Ovary (tissue), 9 donors: ENCODE measurements around the gene CEP170B. TPM values are rescaled to one million over a fixed set of nuclear protein-coding genes. Genes with fewer than 3 reads are reported as not detected.

ENCODE experiments used
- DNase-seq, 5 donors: peaks; one replicate each; pipeline ENCODE4 v3.0.0-alpha.2; 2019 to 2020
- H3K27ac ChIP-seq, 2 donors: fragments of 200-600 bp; one replicate each; pipeline versions ENCODE4 v1.5.1 to v1.8.0; 2019 to 2022
- H3K27me3 ChIP-seq: fragments of 200-600 bp; one replicate; pipeline ENCODE4 v1.8.0; 2022
- H3K36me3 ChIP-seq: fragments of 200-600 bp; sonication (generic); one replicate; pipeline ENCODE4 v1.5.1; 2019
- H3K4me1 ChIP-seq: one replicate; pipeline ENCODE4 v1.8.1; 2013; ENCODE audit warnings: mild to moderate bottlenecking, moderate library complexity; ENCODE audit not compliant: insufficient read depth
- H3K4me3 ChIP-seq: fragments of 200-600 bp; sonication (generic); one replicate; pipeline ENCODE4 v1.5.1; 2017
- H3K9me3 ChIP-seq, 2 donors: fragments of 200-600 bp in 1 of 2; sonication (generic) in 1 of 2; one replicate each; pipeline versions ENCODE4 v1.5.1 to v1.8.1; 2013 to 2019; ENCODE audit warnings: mild to moderate bottlenecking in 1 of 2, moderate library complexity in 1 of 2
- CTCF ChIP-seq, 3 donors: fragments of 450-650 bp in 2 of 3; fragments of 200-600 bp in 1 of 3; IDR thresholded peaks; one replicate each; pipeline versions ENCODE4 v1.5.1 to v1.8.0; 2016 to 2022; ENCODE audit warnings: antibody characterized with exemption in 3 of 3, mild to moderate bottlenecking in 1 of 3
- EP300 ChIP-seq: sonication (generic); formaldehyde crosslinking; IDR thresholded peaks from one replicate; pipeline ENCODE4 v1.6.1; 2017; ENCODE audit warnings: antibody characterized with exemption
- POLR2A ChIP-seq: fragments of 450-650 bp; IDR thresholded peaks from one replicate; pipeline ENCODE4 v1.6.1; 2017; ENCODE audit warnings: antibody characterized with exemption, mild to moderate bottlenecking, moderate library complexity
- WGBS, 3 donors: extraction: QIAGEN DNeasy Blood & Tissue Kit in 1 of 3; methylation state at CpG; one replicate each; pipeline versions ENCODE4 v1.1.5 to v1.1.7; 2013 to 2017; 5-methylcytosine and 5-hydroxymethylcytosine counted together
- intact Hi-C, 4 donors: fragments of 100-400 bp; cut with DNase I; formaldehyde crosslinking; loops; one replicate each; pipeline versions ENCODE4 v1.11.0 to v1.15.1; 2022 to 2023
- polyA plus RNA-seq, 2 donors: library from polyadenylated mRNA; stranded (reverse); fragments of 200-250 nt in 1 of 2; fragments of 350-450 nt in 1 of 2; fragmentation: Illumina TruSeq in 1 of 2; extraction: RNeasy Lipid Tissue Mini Kit (QIAGEN cat#74804) in 1 of 2; gene quantifications; one replicate each; pipeline ENCODE4 v1.2.3, GENCODE V29; 2013 to 2014
- total RNA-seq, 7 donors: library from RNA; depleted of rRNA in 2 of 7; stranded (reverse); fragments of >200 nt in 2 of 7; fragmentation: NEBNext Ultra II Directional in 3 of 7; extraction: Animal tissue kit (Norgen Biotek cat#: 25700) in 3 of 7; gene quantifications; one replicate each; pipeline versions ENCODE4 v1.1.0 to v1.2.4, GENCODE V29; 2016 to 2023
- donor health status: DM: no; HTN: no; CAD: no; lungs with moderate emphysema.
- donor health status: DM: no; HTN: no; CAD: no.
- donor health status: Bipolar disorder and iron deficiency.
- donor health status: DM: yes; HTN: yes; CAD: no.
- donor health status: DM: no; HTN: no; CAD: no.
- donor health status: DM: yes; HTN: yes; CAD: no.

The CEP170B gene
- total and polyA plus RNA-seq, 9 donors: 1.9 to 22.7 (median 9.9) TPM

DNA sequence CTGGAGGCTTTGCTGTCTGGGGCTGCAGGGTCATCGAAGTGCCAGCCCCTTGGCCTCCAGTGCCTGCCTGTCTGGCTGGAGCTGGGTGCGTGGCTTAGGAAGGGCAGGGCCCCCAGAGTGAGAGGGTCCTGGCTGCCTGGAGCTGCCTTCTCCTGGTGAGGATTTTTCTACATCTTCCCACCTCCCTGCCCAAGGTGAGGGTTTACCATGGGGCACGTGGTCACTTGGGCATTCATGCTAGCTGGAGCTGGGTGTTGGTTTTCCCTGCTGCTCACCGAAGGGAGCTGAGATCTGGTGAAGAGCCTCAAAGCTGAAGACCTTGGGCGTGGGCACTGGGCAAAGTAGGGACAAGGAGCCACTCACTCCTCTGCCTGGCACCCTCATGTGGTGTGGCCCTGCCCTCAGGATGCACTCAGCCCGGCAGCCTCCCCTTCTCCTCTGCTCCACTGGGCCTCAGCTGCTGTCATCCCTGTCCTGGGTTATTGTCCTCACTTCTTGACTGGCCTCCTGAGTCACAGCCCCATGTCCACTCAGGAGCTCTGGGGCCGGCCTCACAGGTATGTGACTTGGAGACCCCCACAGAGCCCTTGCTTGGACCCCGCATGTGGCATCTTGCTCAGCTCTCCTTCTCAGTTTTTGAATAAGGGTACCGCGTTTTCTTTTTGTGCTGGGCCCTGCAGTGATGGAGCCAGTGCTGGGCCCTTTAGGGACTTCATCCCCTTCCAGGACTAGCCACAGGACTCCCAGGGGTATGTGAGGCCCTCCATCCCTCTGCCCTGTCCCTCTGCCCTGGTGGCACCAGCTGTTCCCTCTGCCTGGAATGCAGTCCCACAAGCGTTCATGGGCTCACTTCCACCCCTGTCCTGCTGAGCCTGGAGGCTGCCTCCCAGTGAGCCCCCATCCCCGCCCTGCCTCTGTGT is 1.6 kb downstream of the CEP170B start:
- no peak overlapping the region for H3K27ac ChIP-seq
- peak in 1 of 5 donors; percentile 21 for DNase-seq

DNA sequence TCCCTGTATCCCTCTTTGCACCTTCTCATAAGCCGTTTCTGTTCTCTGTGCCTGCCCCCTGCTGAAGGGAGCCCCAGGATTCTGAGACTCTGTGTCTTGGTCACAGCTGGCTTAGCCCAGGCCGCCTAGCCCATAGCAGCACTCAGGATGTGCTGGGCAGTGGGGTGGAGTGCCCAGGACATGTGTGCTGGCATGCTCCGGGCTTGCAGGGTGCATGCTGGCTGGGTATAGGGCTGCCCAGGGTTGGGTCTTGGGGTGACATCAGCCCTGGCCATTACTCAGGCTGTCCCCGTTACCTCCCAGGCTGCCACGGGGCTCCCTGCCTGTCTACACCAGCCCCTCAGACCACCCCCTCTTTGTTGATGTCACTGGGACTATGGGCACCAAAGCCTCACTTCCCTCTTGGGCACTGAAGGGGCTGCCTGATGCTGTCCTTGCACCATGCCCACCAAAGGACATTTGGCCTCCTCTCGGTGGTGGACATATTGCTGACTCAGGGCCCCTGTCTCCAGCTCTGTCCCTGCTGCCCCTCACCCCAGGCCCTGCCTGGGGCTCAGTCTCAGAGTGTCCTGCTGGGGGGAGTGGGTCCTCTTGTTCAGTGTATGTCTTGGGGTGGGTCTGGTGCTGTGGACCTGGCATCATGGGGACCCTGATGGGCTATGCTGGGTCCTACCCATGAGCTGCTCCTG is 2.4 kb downstream of the CEP170B start:
- intact Hi-C loops: no loop called here
- 92 to 97% (median 93%) methylated on average over 6 of the region's 6 CpGs for WGBS, 3 donors
- H3K4me1 ChIP-seq: peaks cover 13% of the 10 kb centered on the region
- no peak overlapping the region for H3K27ac ChIP-seq
- no peaks in the 10 kb centered on the region for H3K36me3 ChIP-seq
- no peak for DNase-seq
- no peaks in the 10 kb centered on the region for H3K9me3 ChIP-seq
- TF ChIP-seq EP300 (no peak), POLR2A (no peak), CTCF (IDR thresholded peaks at IDR 0.05) (no peak)
- H3K27me3 ChIP-seq: no peaks in the 10 kb centered on the region
- no peak overlapping the region for H3K4me3 ChIP-seq

More for the DNA sequence above, 1.6 kb downstream of the CEP170B start:
- no peaks in the 10 kb centered on the region for H3K36me3 ChIP-seq
- H3K4me3 ChIP-seq: peak overlapping the region; percentile 54
- intact Hi-C loops: no loop called here
- H3K4me1 ChIP-seq: peaks cover 11% of the 10 kb centered on the region
- no peaks in the 10 kb centered on the region for H3K27me3 ChIP-seq
- TF ChIP-seq POLR2A: no peak
- H3K9me3 ChIP-seq: no peaks in the 10 kb centered on the region
- 89 to 92% (median 92%) methylated on average over 11 to 12 of the region's 12 CpGs for WGBS, 3 donors

GRCh38 chr14:104868060-104868740 is 3.1 kb downstream of the CEP170B start:
- Histone ChIP-seq H3K4me3 (no peak overlapping the region), H3K27ac (no peak overlapping the region), H3K4me1 (peaks cover 14% of the 10 kb centered on the region), H3K36me3 (no peaks in the 10 kb centered on the region), H3K27me3 (no peaks in the 10 kb centered on the region), H3K9me3 (no peaks in the 10 kb centered on the region)
- intact Hi-C loops: no loop called here
- WGBS, 3 donors: 89 to 94% (median 90%) methylated on average over 23 of the region's 23 CpGs
- no peak for TF ChIP-seq CTCF (IDR thresholded peaks at IDR 0.05)
- TF ChIP-seq POLR2A: no peak
- no peak for TF ChIP-seq EP300
- DNase-seq: peak in 1 of 5 donors; percentile 29

DNA sequence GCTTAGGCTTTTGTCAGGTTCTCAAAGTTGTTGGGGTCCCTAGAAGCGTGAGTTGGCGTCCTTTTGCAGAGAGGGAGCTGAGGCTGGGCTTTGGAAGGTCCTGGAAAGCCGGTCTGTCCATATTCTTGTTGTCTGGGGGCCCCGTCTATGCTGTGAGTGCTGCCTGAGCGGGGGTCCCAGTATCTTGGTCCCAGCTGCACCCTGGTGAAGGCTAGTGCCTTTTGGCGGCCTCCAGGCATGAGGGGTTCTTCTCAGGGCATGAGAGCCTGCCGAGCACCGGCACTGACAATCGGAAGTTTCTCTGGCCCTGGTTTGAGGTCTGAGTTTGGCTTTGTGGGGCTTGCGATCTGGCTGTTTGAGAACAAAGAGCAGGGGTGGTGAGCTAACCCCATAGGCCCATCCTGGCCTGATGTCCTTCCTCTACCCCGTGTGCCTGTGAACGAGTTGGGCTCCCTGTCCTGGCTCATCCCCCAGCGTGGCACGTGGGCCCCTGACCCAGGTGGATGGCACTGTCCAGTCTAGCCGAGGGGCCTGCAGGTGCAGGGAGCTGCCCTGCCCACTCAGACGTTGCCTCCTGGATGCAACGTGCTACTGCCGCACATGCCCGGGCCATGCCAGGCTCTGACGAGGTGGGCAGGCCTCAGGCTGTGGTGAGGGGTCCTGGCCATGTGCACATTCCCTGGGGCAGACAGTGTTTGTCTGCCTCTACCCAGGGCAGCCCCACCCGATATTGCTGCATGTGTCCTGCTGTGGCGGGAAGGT is 3.9 kb downstream of the CEP170B start:
- intact Hi-C loops: no loop called here
- Histone ChIP-seq H3K9me3 (no peaks in the 10 kb centered on the region), H3K27ac (no peak overlapping the region), H3K4me1 (peaks cover 14% of the 10 kb centered on the region), H3K36me3 (no peaks in the 10 kb centered on the region), H3K4me3 (no peak overlapping the region), H3K27me3 (no peaks in the 10 kb centered on the region)
- 93 to 94% (median 93%) methylated on average over 22 of the region's 22 CpGs for WGBS, 3 donors
- no peak for DNase-seq
- TF ChIP-seq CTCF (IDR thresholded peaks at IDR 0.05) (no peak), EP300 (no peak), POLR2A (no peak)
